ENCODE results near the gene MTX1. TPM values are rescaled to one million over a fixed set of nuclear protein-coding genes. Genes with fewer than 3 reads are reported as not detected.

Gene MTX1
- total and polyA plus RNA-seq, 9 of the 15 experiments (the other 6 are each of a cell fraction or from before 2014, with no cell fraction given) = 29.1 to 98.4 (median 66.9) TPM

DNA sequence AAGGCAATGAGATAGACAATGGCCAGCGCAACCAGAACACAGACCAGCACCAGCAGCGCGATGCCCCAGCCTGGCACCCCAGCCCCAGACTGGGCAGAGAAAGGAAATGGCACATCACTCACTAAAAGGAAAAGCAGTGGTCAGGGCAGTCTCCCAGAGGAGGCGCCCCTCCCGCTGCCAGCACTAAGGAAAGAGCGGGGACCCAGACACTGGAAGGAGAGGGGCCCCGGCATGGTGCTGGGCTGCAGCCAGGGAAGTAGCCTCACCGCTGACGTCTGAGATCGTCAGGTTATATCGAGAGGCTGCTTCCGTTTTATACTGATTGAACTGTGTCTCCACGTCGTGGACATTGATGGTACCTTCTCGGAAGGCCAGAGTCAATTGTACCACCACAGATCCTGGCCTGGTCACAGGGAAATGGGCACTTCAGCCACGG, 21.0 kb upstream of the MTX1 start:
- no peaks in the 10 kb centered on the region for H3K9me3 ChIP-seq (replicated peaks; ENCODE audit: control insufficient read depth, insufficient read depth, low read depth, low read length)
- no peaks in the 10 kb centered on the region for H3K36me3 ChIP-seq (ENCODE audit: control insufficient read depth, insufficient read depth, low read length)
- in situ Hi-C loops (cut with MboI) (no loop called here), intact Hi-C loops (cut with micrococcal nuclease) (no loop called here)
- 76% methylated on average over 14 of the region's 16 CpGs for WGBS (ENCODE audit: insufficient coverage, low coverage, missing lambda C conversion rate)
- H3K4me3 ChIP-seq = no peak overlapping the region
- no peak for DNase-seq (ENCODE audit: extremely low read depth in 1 of 4, low spot score in 3 of 4)
- ChIA-PET CTCF (ENCODE audit: low intra/inter-chr PET ratio) (no interaction called here), POLR2A (no interaction called here)
- H3K27me3 ChIP-seq (ENCODE audit: control insufficient read depth in 2 of 2, insufficient read depth in 2 of 2, low read length in 2 of 2) = no peaks in the 10 kb centered on the region
- no peak overlapping the region for H3K4me2 ChIP-seq (ENCODE audit: insufficient read depth, low read length)
- no peak for FAIRE-seq
- no TSS peak for BruUV-seq (replicated peaks)
- H3K79me2 ChIP-seq (ENCODE audit: control insufficient read depth, insufficient read depth, low read length) = peaks cover 7% of the 10 kb centered on the region
- no peaks in the 10 kb centered on the region for H4K20me1 ChIP-seq (replicated peaks; ENCODE audit: control insufficient read depth, insufficient read depth, low read length)
- H3K9ac ChIP-seq (ENCODE audit: insufficient read depth in 1 of 2, low read depth in 2 of 2, low read length in 2 of 2) = peak overlapping the region in 1 of 2 experiments; percentile 64; a peak in 2 of 4 replicates
- H3K4me1 ChIP-seq (replicated peaks in 1 of 2; ENCODE audit: control insufficient read depth in 2 of 2, insufficient read depth in 2 of 2, low read length in 2 of 2) = peaks cover 3 to 34% of the 10 kb centered on the region in 2 experiments
- ATAC-seq = no peak
- H3K27ac ChIP-seq (ENCODE audit: extremely low read depth, low read depth, low read length) = no peak overlapping the region
- TF ChIP-seq SNIP1 (IDR thresholded peaks at IDR 0.05; ENCODE audit: low read depth) (no peak), SMAD4 (CRISPR knock-in tag; conservative IDR thresholded peaks at IDR 0.05) (no peak), KAT7 (CRISPR knock-in tag; IDR thresholded peaks at IDR 0.05; ENCODE audit: borderline replicate concordance) (no peak), HDAC8 (tag; IDR thresholded peaks at IDR 0.05) (no peak), NR2F6 (CRISPR knock-in tag; IDR thresholded peaks at IDR 0.05) (no peak), MTA2 (IDR thresholded peaks at IDR 0.05; ENCODE audit: low read depth) (no peak), ZNF57 (CRISPR knock-in tag; IDR thresholded peaks at IDR 0.05) (no peak), ZNF586 (CRISPR knock-in tag; conservative IDR thresholded peaks at IDR 0.05) (no peak), MCM2 (IDR thresholded peaks at IDR 0.05; ENCODE audit: low read depth) (no peak), TCF7 (IDR thresholded peaks at IDR 0.05; ENCODE audit: borderline replicate concordance) (no peak), ZNF174 (CRISPR knock-in tag; IDR thresholded peaks at IDR 0.05) (no peak), HNRNPH1 (optimal IDR thresholded peaks at IDR 0.05; ENCODE audit: low read depth, low read length) (no peak), RFX5 (IDR thresholded peaks at IDR 0.05; ENCODE audit: low read depth, low read length) (no peak)
- TF ChIP-seq, protein P1, sequence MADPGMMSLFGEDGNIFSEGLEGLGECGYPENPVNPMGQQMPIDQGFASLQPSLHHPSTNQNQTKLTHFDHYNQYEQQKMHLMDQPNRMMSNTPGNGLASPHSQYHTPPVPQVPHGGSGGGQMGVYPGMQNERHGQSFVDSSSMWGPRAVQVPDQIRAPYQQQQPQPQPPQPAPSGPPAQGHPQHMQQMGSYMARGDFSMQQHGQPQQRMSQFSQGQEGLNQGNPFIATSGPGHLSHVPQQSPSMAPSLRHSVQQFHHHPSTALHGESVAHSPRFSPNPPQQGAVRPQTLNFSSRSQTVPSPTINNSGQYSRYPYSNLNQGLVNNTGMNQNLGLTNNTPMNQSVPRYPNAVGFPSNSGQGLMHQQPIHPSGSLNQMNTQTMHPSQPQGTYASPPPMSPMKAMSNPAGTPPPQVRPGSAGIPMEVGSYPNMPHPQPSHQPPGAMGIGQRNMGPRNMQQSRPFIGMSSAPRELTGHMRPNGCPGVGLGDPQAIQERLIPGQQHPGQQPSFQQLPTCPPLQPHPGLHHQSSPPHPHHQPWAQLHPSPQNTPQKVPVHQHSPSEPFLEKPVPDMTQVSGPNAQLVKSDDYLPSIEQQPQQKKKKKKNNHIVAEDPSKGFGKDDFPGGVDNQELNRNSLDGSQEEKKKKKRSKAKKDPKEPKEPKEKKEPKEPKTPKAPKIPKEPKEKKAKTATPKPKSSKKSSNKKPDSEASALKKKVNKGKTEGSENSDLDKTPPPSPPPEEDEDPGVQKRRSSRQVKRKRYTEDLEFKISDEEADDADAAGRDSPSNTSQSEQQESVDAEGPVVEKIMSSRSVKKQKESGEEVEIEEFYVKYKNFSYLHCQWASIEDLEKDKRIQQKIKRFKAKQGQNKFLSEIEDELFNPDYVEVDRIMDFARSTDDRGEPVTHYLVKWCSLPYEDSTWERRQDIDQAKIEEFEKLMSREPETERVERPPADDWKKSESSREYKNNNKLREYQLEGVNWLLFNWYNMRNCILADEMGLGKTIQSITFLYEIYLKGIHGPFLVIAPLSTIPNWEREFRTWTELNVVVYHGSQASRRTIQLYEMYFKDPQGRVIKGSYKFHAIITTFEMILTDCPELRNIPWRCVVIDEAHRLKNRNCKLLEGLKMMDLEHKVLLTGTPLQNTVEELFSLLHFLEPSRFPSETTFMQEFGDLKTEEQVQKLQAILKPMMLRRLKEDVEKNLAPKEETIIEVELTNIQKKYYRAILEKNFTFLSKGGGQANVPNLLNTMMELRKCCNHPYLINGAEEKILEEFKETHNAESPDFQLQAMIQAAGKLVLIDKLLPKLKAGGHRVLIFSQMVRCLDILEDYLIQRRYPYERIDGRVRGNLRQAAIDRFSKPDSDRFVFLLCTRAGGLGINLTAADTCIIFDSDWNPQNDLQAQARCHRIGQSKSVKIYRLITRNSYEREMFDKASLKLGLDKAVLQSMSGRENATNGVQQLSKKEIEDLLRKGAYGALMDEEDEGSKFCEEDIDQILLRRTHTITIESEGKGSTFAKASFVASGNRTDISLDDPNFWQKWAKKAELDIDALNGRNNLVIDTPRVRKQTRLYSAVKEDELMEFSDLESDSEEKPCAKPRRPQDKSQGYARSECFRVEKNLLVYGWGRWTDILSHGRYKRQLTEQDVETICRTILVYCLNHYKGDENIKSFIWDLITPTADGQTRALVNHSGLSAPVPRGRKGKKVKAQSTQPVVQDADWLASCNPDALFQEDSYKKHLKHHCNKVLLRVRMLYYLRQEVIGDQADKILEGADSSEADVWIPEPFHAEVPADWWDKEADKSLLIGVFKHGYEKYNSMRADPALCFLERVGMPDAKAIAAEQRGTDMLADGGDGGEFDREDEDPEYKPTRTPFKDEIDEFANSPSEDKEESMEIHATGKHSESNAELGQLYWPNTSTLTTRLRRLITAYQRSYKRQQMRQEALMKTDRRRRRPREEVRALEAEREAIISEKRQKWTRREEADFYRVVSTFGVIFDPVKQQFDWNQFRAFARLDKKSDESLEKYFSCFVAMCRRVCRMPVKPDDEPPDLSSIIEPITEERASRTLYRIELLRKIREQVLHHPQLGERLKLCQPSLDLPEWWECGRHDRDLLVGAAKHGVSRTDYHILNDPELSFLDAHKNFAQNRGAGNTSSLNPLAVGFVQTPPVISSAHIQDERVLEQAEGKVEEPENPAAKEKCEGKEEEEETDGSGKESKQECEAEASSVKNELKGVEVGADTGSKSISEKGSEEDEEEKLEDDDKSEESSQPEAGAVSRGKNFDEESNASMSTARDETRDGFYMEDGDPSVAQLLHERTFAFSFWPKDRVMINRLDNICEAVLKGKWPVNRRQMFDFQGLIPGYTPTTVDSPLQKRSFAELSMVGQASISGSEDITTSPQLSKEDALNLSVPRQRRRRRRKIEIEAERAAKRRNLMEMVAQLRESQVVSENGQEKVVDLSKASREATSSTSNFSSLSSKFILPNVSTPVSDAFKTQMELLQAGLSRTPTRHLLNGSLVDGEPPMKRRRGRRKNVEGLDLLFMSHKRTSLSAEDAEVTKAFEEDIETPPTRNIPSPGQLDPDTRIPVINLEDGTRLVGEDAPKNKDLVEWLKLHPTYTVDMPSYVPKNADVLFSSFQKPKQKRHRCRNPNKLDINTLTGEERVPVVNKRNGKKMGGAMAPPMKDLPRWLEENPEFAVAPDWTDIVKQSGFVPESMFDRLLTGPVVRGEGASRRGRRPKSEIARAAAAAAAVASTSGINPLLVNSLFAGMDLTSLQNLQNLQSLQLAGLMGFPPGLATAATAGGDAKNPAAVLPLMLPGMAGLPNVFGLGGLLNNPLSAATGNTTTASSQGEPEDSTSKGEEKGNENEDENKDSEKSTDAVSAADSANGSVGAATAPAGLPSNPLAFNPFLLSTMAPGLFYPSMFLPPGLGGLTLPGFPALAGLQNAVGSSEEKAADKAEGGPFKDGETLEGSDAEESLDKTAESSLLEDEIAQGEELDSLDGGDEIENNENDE (IDR thresholded peaks at IDR 0.05; ENCODE audit: low read depth, low read length) = no peak
- H2AFZ ChIP-seq (ENCODE audit: low read depth, low read length) = no peak overlapping the region
- no peaks in the 10 kb centered on the region for H3K9me1 ChIP-seq (ENCODE audit: control insufficient read depth, insufficient read depth, low read length)

Measured in K562 (cell line).